GM03348 (cell line): ENCODE results near the gene L3MBTL4.
"Not testable (repeated sequence)": the region's sequence is repeated elsewhere in the genome, so short reads cannot be mapped to it uniquely, and the experiment has no call there.

Source experiments
- DNase-seq: peaks from one replicate; pipeline ENCODE4 v3.0.0; 2012; ENCODE audit warnings: low spot score

L3MBTL4 gene

DNA sequence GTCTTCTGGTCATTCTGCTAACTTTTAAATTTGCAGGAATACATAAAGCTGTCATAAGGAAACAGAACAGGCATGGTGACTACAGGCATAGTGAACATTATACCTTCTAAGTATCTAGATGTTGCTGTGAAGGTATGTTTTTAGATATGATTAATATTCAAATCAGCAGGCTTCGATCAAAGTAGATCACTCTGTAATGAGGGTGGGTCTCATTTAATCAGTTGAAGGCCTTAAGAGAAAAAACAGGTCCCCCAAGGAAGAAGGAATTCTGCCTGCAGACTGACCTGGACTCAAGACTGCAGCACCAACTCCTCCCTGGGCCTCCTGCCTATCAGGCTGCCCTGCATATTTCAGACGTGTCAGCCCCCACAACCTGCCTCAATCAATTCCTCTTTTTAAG is 104.0 kb downstream of the L3MBTL4 start:
- no peak for DNase-seq

DNA sequence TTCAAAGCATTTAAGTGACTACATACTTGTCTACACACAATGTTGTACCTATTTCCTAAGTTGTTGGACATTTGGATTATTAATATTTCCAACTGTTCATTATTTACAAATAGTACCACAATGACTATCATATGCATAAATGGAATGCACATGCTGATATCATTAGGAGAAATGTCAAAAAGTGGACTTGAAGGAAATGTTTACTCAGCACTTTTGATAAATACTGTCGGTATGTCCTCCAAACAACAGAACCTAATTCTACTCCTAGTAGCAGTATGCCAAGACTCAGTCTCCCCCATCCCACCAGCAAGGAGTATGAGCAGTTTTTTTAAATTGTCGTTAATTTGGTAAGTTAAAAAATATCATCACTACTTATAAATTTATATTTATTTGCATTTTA is 116.8 kb downstream of the L3MBTL4 start:
- no peak for DNase-seq

DNA sequence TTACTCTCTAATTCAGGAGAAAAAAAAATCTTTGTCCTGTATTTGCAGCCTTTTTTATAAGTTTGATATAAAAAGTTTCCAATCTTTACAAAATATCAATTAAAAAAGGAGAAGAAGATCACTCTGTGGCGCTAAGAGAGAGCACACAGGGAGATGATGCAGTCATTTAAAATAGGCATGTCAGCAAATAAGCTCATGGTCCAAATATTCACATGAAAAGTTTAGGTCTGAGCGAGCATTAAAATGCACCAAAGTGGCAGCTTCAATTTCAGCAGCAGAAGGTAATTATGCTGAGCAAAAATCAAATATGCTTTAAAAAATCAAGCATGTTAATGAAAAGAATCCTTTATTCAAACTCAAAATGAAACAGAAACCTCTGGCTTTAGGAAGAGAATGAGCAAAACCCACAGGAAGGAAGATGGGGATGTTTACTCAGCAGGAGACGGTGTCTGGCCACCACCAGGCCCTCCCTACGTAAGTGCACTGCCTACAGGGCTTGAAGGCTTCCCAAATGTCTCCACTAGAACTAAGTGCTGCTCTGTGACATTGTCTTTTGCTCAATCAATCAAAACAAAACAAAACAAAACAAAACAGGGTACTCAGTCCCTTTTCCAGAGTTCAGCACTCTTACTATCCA is 120.4 kb downstream of the L3MBTL4 start:
- DNase-seq: no peak

DNA sequence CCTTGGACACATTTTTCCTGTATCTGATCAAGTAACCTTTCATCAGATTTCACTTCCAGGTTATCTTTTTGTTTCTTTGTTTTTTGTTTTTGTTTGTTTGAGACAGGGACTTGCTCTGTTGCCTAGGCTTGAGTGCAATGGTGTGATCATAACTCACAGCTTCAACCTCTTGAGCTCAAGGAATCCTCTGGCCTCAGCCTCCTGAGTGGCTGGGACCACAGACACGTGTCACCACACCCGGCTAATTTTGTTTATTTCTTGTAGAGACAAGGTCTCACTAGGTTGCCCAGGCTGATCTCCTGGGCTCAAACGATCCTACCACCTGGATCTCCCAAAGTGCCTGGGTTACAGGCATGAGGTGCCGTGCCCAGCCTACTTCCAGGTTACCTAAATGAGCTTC is 124.9 kb downstream of the L3MBTL4 start:
- no peak for DNase-seq

DNA sequence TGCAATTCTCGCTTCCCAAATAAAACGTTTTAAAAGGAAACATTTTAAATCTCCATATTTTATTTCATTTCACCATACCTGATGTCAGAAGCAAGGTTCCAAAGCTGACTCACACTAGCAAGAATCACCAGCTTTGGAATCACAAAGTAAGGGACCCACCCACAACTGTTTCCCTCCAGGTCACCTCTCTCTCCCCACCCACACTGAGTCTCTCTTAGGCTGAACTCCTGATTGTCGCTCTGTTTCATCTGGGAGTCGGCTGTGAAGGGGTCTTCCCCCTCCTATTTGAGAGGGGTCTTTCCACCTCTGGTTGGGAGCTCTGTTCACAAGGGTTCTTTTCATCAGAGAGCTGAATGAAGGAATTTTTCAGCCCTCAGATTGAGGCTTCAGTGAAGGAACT is 128.1 kb downstream of the L3MBTL4 start:
- DNase-seq: no peak

DNA sequence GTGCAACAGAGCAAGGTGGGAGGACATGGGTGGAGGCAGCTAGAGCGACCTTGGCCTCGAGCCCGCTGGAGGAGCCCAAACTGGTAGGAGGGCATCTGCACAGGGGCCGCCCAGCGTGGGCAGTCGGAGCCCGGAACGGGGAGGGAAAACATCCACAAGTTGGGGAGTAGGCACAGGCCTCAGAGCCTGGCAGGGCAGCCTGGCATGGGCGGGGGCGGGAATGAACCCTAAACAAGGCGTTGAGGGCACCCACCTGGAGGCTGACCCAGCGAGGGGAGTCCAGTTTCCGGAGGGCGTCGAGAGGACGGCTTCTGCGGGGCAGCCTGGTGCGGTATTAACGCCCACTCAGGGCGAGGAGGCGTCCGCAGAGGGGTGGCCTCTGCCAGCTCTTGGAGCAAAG is 129.9 kb downstream of the L3MBTL4 start:
- DNase-seq: no peak

DNA sequence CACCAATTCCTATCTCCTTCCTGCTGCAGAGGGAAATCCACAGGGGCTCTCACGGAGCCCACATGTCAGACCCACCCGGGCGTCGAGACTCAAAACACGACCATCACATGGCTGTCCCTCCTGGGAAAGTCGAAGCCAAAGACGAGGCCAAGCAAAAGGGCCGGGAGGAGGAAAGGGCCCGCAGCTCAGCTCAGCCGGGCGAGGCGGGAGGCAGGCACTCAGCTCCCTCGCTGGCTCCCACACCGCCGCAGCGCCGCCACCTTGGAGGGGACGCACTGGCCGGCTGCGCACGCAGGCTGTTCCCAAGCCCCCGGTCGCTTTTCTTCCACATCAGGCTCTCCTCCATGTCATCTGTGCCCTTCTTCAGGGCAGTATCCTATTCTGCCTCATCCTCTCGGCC is 130.4 kb downstream of the L3MBTL4 start:
- no peak for DNase-seq

DNA sequence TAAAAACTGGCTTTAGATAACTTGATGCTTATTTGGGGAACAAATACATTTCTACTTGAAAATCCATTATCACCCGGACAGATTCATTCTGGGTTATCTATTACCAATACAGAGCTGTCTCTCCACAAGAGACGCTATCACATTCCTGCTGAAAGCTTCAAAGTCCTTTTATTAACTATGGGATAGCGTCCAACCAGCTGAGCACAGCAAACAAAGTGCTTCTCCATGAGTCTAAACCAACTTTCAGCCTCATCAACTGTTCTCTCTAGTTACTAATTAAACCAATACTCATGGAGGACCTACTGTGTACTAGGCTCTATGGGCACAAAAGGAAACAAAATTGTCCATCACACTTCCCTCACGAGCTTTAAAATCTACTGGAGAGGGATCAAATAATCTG is 132.8 kb downstream of the L3MBTL4 start:
- no peak for DNase-seq

DNA sequence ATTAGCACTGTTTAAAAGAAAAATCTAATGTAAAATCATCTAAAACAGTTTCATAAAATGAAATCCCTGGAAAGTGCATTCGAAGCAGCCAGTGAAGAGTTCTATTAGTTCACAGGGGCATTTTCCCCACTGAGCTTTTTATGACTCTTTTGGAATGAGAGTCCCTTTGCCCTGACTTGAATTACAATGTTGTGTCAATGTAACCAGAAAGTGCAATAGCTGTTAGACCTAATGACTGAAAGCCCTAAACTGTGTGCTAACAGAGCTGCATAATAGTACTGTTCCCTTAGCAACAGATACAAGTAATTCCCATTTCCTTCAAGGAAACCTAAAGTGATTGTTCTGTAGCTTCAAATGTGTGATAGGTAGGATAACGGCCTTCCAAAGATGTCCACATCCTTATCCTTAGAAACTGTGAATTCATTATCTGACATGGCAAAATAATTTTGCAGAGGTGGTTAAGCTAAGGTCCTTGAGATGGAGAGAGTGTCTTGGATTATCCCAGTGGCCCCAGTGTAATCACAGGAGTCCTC is 134.4 kb downstream of the L3MBTL4 start:
- DNase-seq: no peak

DNA sequence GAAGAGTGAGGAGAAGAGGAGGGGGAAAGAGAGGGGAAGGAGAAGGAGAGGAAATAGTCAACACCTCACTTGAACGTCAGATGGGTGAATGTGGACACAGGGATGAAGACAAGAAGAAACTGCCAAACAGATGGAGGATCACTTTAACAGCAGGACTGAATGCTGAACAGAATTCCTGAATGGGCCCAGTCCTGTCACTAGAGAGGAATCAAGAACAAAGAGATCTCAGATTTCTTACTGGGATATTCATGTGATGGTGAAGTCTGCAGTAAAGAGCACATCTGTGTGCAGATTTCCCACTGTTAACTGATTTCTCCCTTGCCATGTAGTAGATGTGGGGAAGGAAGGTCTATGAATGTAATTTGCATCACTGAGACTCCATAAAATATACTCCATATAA is 135.4 kb downstream of the L3MBTL4 start:
- DNase-seq: no peak

DNA sequence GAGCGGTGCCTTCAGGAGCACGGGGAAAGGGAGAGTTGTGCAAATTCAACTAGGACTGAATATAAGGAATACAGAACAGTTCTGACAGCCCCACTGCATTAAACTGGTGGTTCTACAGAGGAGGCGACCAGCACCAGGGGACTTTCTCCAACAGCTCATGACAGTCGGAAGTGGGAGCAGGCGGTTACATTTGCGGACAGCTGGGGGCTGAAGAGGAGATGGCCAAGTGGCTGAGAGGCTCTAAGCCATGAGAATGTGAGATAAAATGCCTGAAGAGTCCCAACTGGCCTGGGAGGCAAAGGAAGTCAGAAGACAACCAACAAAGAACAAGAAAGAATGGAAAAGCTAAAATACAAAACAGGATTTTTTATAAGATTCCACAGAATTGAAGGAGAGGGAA is 141.3 kb downstream of the L3MBTL4 start:
- no peak for DNase-seq

DNA sequence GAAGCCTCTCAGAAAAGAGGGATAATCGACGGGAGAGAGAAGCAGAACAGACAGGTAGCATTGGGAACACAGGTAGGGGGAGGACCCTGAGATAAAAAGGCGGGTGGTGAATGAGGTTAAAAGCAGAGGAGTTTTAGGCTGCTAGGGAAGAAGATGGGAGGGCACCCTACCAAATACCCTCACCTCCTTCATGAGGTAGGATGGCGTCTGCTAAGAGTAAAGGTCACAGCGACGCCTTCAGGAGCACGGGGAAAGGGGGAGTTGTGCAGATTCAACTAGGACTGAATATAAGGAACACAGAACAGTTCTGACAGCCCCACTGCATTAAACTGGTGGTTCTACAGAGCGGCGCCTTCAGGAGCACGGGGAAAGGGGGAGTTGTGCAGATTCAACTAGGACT is 142.6 kb downstream of the L3MBTL4 start:
- DNase-seq: not testable (repeated sequence)

DNA sequence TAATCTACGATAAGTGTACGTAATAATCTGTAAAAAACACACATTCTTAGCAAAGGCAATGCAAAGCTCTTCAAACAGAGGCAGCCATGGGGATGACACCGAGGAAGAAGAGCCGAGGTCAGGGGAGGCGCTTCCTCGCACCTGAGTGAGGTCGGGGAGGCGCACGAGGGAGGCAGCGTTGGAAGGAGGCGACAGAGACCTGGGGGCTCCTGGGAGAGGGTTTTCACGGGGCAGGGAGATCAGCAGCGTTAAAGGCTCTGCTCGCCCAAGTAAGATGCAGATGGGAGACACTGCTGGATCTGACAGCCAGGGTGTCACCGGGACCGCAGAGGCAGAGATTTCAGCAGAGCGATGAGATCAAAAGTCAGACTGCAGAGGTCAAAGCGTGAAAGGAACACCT is 143.1 kb downstream of the L3MBTL4 start:
- no peak for DNase-seq

DNA sequence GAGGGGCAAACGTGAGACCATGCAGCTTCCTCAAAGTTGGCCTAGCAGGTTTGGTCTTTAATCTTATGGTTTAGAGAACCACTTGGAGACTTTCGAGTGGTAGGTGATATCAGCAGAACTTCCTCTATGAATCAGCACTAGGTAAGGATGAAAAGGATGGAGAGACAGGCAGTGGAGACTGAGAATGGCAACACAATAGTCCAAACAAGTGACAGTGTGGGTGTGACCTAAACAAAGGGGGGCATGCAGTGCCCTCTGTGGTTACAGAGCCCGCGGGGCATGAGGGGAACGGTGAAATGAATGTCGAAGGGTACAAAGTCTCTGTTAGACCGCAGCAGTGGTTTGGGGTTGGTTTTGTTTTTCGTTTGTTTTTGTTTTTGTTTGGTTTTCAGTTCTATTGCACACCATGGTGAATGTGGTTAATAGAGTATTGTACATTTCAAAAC is 143.9 kb downstream of the L3MBTL4 start:
- DNase-seq: no peak

DNA sequence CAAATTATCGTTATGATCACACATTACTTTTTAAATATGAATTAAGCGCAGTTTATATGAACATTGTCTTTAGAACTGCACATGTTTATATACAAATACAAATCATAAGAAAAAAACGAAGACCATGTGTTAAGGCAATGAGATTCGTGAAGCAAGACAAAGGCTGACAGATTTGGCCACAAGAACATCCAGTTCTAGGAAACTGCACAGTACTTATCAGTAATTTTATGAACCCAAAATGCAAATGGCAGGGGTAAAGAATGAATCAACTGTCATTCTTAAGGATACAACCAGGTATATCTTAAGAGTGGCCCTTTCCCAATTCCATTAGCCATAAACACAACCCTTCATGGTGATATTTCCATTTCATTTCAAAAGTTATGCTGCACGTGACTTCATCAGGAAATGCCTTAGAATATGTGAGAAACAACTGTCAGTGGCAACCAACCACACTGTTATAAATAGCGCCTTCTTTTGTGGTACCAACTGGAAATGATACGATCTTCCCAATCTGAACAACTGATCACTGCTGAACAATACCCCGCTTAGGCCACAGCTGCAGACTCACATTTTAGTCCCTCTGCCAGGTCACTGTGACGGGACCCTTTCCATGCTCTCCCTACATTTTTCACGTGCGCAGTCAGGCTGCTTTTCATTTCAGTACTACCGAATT is 144.9 kb downstream of the L3MBTL4 start:
- DNase-seq: no peak

DNA sequence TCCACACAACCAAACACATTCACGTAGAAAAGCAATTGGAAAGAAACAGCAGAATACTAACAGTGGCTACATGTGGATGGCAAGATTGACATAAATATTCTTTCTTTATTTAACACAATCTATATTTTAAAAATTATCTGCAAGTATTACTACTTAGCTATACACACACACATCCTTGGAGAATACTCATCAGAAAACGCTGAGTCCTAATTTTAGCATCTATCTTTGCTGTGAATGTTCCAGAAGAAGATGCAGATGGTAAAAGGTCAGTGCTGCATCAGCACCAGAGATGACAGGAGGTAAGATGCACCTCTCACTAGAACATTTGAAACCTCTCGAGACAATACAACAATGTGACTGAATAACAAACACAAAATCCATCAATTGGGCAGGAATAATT is 148.5 kb downstream of the L3MBTL4 start:
- no peak for DNase-seq

DNA sequence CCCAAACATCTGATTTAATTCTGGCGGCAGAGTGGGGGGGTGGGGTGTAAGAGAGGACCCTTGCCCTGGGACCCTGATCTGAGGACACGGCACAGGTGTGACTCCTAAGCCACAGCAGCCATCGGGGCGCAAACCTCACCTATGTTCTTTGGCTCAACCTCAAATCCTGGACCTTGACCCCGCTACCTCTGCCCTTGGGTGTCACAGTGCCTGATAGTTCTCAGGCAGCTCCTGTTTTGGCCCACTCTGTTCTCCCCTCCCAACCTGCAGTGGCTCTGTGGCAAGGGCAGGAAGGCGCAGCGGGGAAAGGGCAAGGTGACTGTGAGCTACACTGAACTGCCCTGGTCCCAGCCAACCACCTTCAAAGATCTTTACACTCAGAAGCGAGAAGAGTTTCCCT is 152.8 kb downstream of the L3MBTL4 start:
- no peak for DNase-seq

DNA sequence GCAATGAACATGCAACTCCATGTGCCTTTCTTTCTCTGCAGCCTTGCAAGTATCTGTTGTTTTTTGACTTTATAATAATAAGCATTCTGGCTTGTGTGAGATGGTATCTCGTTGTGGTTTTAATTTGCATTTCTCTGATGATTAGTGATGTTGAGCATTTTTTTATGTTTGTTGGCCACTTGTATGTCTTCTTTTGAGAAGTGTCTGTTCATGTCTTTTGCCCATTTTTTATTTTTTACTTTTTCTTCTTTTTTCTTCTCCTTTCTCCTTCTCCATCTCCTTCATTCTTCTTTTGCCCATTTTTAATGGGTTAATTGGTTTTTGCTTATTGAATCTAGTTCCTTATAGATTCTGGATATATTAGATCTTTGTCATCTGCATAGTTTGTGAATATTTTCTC is 155.4 kb downstream of the L3MBTL4 start:
- DNase-seq: not testable (repeated sequence)

DNA sequence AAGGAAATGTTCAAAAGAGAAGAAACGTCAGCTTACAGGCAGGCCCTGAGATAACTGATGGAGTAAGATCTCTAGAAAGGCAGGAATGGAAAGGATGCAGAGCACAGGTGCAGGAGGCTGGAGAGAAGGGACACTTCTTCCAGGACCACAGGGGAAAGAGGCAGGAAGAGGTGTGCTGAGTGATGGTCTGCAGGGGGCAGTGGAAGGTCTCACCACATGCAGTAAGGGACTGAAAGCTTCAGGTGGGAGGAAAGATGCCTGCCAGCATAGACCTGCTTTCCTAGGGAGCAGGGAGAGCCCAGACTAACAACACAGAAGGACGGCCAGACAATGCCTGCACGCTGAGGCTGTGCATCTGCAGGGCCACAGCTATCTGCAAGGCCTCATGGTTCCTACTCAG is 156.8 kb downstream of the L3MBTL4 start:
- no peak for DNase-seq

DNA sequence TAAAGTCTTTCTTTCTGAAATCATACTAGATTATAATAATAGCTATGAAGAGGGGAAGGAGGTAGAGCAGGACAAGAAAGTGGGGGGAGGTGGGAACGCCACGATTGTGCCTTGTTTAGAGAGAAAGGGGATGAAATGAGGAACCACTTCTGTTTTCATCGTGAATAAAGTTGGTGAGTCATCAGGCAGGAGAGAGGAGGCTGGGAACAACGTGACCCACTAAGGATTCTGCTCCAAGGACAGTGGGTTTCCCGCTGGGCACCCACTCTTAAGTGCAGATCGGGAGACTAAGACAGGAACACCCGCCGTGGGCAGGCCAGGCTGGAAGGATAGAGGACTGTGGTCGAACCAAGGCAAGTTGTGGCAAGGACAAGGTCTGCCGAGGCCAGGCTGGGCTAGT is 158.2 kb downstream of the L3MBTL4 start:
- no peak for DNase-seq

DNA sequence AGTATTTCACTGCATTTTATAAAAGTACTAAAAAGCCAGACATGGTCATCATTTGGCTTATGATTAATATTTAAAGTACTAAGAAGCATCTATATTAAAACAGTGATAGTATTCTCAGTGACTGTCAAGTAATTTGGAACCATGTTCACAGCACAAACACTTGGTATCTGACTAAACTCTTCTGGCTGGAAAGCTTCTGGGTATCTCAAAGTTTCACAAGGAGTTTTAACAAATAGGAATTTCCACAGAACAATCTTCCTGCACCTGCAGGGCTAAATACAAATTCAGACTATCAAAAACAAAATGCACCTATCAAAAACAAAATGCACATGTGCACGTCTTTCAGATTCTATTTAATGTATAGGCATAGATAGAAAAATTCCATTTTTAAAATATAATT is 158.8 kb downstream of the L3MBTL4 start:
- DNase-seq: no peak

DNA sequence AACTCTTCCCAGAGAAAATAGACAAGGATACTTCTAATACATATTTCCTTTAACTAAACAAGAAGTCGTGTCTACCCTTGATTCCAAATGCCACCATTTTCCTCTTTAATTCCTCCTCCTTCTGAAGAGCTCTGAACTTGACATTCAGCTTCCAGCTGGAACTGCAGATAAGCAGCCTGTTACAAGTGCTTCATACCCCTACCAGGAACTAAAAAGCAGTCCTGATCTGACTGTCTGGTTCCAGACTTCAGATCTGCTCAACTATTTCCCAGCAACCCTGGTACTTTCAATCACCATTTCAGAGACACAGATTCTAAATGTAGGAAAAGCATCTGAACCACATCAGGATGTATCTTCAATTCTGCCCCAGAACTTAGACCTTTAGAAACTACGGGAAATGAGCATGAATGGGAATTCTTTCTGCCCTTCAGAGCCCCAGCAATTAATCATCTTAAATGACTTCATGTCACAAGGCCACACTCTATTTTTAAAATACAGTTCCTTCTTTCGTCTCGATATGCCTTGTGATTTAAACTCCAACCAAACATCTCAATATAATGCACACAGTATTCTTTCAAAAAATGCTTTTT is 159.5 kb downstream of the L3MBTL4 start:
- DNase-seq: no peak

DNA sequence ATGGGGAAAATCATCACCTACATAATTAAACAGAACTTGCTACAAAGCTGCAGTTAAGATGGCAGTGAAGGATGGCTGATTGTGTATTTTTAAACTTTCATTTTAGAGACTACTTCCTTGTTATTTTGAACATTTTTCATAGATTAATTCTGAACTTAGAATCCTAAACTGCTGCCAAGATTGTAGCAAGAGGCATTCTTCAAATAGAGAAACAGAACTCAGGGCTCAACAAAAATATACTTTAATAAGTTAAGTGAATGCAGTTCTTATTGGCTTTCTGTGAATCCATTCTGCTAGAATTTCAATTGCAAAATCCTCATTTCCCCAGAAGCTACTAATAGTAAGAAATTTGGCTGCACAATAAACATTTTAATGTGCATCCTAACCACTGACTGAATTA is 160.3 kb downstream of the L3MBTL4 start:
- DNase-seq: no peak

DNA sequence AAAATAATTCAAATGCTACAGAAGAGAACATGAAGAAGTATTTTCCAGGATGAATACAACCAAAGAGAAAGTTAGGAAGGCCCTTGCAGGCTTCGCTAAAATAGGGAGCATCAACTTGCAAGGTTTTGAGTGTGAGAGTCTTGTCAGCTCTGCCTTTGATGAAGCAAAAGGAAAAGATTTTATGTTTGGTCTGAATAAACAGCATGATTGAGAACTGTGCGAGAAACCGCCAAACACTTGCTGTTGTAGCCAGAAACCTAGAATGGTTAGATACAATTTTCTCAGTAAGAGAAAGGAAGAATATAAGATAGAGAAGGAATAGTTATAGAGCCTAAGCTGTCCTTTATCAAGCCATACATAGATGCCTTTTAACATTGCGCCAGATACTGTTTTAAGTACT is 163.6 kb downstream of the L3MBTL4 start:
- no peak for DNase-seq
